GM19324 (cell line): ENCODE results near the gene ZFHX3.

ENCODE experiments used
- ATAC-seq: cut with Tn5 transposase; IDR thresholded peaks from one replicate; pipeline ENCODE4 v1.9.1; 2021; ENCODE audit warnings: mild to moderate bottlenecking, moderate library complexity; ENCODE audit not compliant: unreplicated experiment, low FRiP score

Gene ZFHX3

GRCh38 chr16:72788269-72788809 is 259.6 kb downstream of the ZFHX3 start:
- no peak for ATAC-seq

- peak; percentile 84 for ATAC-seq
These were observed 260.2 kb downstream of the ZFHX3 start for GRCh38 chr16:72787514-72788268.

- ATAC-seq, result no peak
These were observed 260.8 kb downstream of the ZFHX3 start for GRCh38 chr16:72787130-72787513.

GRCh38 chr16:72786606-72787005 is 261.3 kb downstream of the ZFHX3 start:
- ATAC-seq, result no peak

GRCh38 chr16:72785886-72786285 is 262.0 kb downstream of the ZFHX3 start:
- no peak for ATAC-seq

- no peak for ATAC-seq
These were observed 262.8 kb downstream of the ZFHX3 start for GRCh38 chr16:72785171-72785570.

GRCh38 chr16:72783716-72784318 is 264.1 kb downstream of the ZFHX3 start:
- no peak for ATAC-seq

GRCh38 chr16:72769876-72770275 is 278.1 kb downstream of the ZFHX3 start:
- ATAC-seq, result no peak

- no peak for ATAC-seq
These were observed 279.3 kb downstream of the ZFHX3 start for GRCh38 chr16:72768591-72768990.

- no peak for ATAC-seq
These were observed 281.4 kb downstream of the ZFHX3 start for GRCh38 chr16:72766506-72766905.

GRCh38 chr16:72764015-72764654 is 283.8 kb downstream of the ZFHX3 start:
- ATAC-seq, result no peak

GRCh38 chr16:72760581-72760980 is 287.3 kb downstream of the ZFHX3 start:
- no peak for ATAC-seq

GRCh38 chr16:72753881-72754280 is 294.0 kb downstream of the ZFHX3 start:
- no peak for ATAC-seq

- no peak for ATAC-seq
These were observed 295.8 kb downstream of the ZFHX3 start for GRCh38 chr16:72752004-72752695.

GRCh38 chr16:72751076-72751475 is 296.9 kb downstream of the ZFHX3 start:
- no peak for ATAC-seq

GRCh38 chr16:72749091-72749490 is 298.8 kb downstream of the ZFHX3 start:
- no peak for ATAC-seq

GRCh38 chr16:72744076-72744793 is 303.7 kb downstream of the ZFHX3 start:
- no peak for ATAC-seq

- peak; percentile 79 for ATAC-seq
These were observed 304.7 kb downstream of the ZFHX3 start for GRCh38 chr16:72743011-72743761.

GRCh38 chr16:72740347-72740746 is 307.6 kb downstream of the ZFHX3 start:
- ATAC-seq, result no peak

- ATAC-seq, result no peak
These were observed 308.4 kb downstream of the ZFHX3 start for GRCh38 chr16:72739577-72739976.
